ENCODE data around the gene RASGRP4. TPM values are rescaled to one million over a fixed set of nuclear protein-coding genes. Genes with fewer than 3 reads are reported as not detected.
A peak's percentile ranks its signal among the peaks of the same experiment; 100 is the strongest.

The RASGRP4 gene
- total RNA-seq, 4 donors from 2014 or later = 1.5 to 19.8 (median 1.7) TPM; not detected in 1

- Histone ChIP-seq H3K4me1 (peaks cover 8 to 36% (median 34%) of the 10 kb centered on the region in 4 donors), H3K27me3 (peaks cover 52% of the 10 kb centered on the region), H3K4me3 (peak within 1 kb of the TSS; percentile 17 to 54 (median 32)), H3K27ac (peak within 1 kb of the TSS; percentile 49 to 62 (median 55)), H3K36me3 (peaks cover 0 to 10% (median 3%) of the 10 kb centered on the region in 4 donors), H3K9me3 (no peaks in the 10 kb centered on the region)
- WGBS, 2 donors (ENCODE audit: low coverage in 1 of 2) = 1 to 28% methylated on average over 2 to 49 of the region's 51 CpGs
- in situ Hi-C loops (cut with MboI; ENCODE audit: low pct_ligation_motif_present in 1 of 4, low pct_unique_long_range_greater_than_20kb in 1 of 4, low sequenced_read_pairs in 3 of 4) = no loop called here
- intact Hi-C loops (cut with DNase I; ENCODE audit: low total_unique reads) = no loop called here
- peak; percentile 87 for DNase-seq
- TF ChIP-seq POLR2AphosphoS5 (IDR thresholded peaks at IDR 0.05) = peak in 2 of 3 donors; percentile 5 to 27
- TF ChIP-seq POLR2A (IDR thresholded peaks at IDR 0.05) = no peak
- TF ChIP-seq EP300 (IDR thresholded peaks at IDR 0.05; ENCODE audit: low read depth) = no peak
These were observed 38.3 kb downstream of the RASGRP4 start, which contains the start of gene GGN for GRCh38 chr19:38387550-38388348. Gene GGN, minus strand, starts transcription at chr19:38388034. Its CDS starts 773 bp downstream, at chr19:38387261.

GRCh38 chr19:38386971-38387549 lies 39.0 kb downstream of the RASGRP4 start:
- no peak for DNase-seq
- Histone ChIP-seq H3K36me3 (peaks cover 0 to 17% (median 6%) of the 10 kb centered on the region in 4 donors), H3K4me3 (peak overlapping the region in 3 of 4 donors; percentile 22 to 54 (median 41)), H3K4me1 (peaks cover 8 to 36% (median 34%) of the 10 kb centered on the region in 4 donors), H3K9me3 (no peaks in the 10 kb centered on the region), H3K27me3 (peaks cover 52% of the 10 kb centered on the region), H3K27ac (peak overlapping the region in 2 of 4 donors; percentile 57 to 62)
- intact Hi-C loops (cut with DNase I; ENCODE audit: low total_unique reads) (no loop called here), in situ Hi-C loops (cut with MboI; ENCODE audit: low pct_ligation_motif_present in 1 of 4, low pct_unique_long_range_greater_than_20kb in 1 of 4, low sequenced_read_pairs in 3 of 4) (no loop called here)
- whole genome bisulfite sequencing, 2 donors (ENCODE audit: low coverage in 1 of 2) = 13 to 14% methylated on average over 10 to 33 of the region's 36 CpGs
- no peak for TF ChIP-seq POLR2A (IDR thresholded peaks at IDR 0.05)
- no peak for TF ChIP-seq POLR2AphosphoS5 (IDR thresholded peaks at IDR 0.05)
- no peak for TF ChIP-seq CTCF (IDR thresholded peaks at IDR 0.05)
- TF ChIP-seq EP300 (IDR thresholded peaks at IDR 0.05; ENCODE audit: low read depth) = no peak

GRCh38 chr19:38386300-38386970 lies 39.6 kb downstream of the RASGRP4 start:
- peak overlapping the region in 1 of 4 donors; percentile 54 for H3K4me3 ChIP-seq
- DNase-seq = no peak
- WGBS, 2 donors (ENCODE audit: low coverage in 1 of 2) = 69% methylated on average over 58 of the region's 61 CpGs; no CpG with 5 or more reads in 1 of the 2 donors
- in situ Hi-C loops (cut with MboI; ENCODE audit: low pct_ligation_motif_present in 1 of 4, low pct_unique_long_range_greater_than_20kb in 1 of 4, low sequenced_read_pairs in 3 of 4) (no loop called here), intact Hi-C loops (cut with DNase I; ENCODE audit: low total_unique reads) (no loop called here)
- peaks cover 52% of the 10 kb centered on the region for H3K27me3 ChIP-seq
- TF ChIP-seq CTCF (IDR thresholded peaks at IDR 0.05) = no peak
- TF ChIP-seq POLR2A (IDR thresholded peaks at IDR 0.05) = no peak
- no peak for TF ChIP-seq POLR2AphosphoS5 (IDR thresholded peaks at IDR 0.05)
- no peak for TF ChIP-seq EP300 (IDR thresholded peaks at IDR 0.05; ENCODE audit: low read depth)
- H3K4me1 ChIP-seq = peaks cover 8 to 36% (median 34%) of the 10 kb centered on the region in 4 donors
- H3K27ac ChIP-seq = no peak overlapping the region
- peaks cover 0 to 21% (median 9%) of the 10 kb centered on the region in 4 donors for H3K36me3 ChIP-seq
- H3K9me3 ChIP-seq = no peaks in the 10 kb centered on the region

GRCh38 chr19:38385804-38386257 lies 40.2 kb downstream of the RASGRP4 start:
- intact Hi-C loops (cut with DNase I; ENCODE audit: low total_unique reads) = no loop called here
- Histone ChIP-seq H3K4me3 (no peak overlapping the region), H3K9me3 (no peaks in the 10 kb centered on the region), H3K27me3 (peaks cover 47% of the 10 kb centered on the region), H3K4me1 (peaks cover 8 to 36% (median 34%) of the 10 kb centered on the region in 4 donors), H3K27ac (no peak overlapping the region), H3K36me3 (peaks cover 0 to 27% (median 12%) of the 10 kb centered on the region in 4 donors)
- no peak for DNase-seq
- in situ Hi-C loops (cut with MboI; ENCODE audit: low pct_ligation_motif_present in 1 of 4, low pct_unique_long_range_greater_than_20kb in 1 of 4, low sequenced_read_pairs in 3 of 4) = no loop called here
- TF ChIP-seq POLR2AphosphoS5 (IDR thresholded peaks at IDR 0.05) (no peak), CTCF (IDR thresholded peaks at IDR 0.05) (no peak)
- 64% methylated on average over 38 of the region's 40 CpGs; no CpG with 5 or more reads in 1 of the 2 donors for WGBS, 2 donors (ENCODE audit: low coverage in 1 of 2)

All from transverse colon (tissue), 4 donors.